Upper lobe of right lung (tissue), 1 donor: ENCODE measurements around the gene KCNK5. TPM values are rescaled to one million over a fixed set of nuclear protein-coding genes. Genes with fewer than 3 reads are reported as not detected.

Experiments
- ATAC-seq: fragments of 200-7000 bp; cut with Tn5 transposase; one replicate; pipeline ENCODE4 v1.9.1; 2020; ENCODE audit warnings: mild to moderate bottlenecking, moderate library complexity
- DNase-seq: peaks from one replicate; pipeline ENCODE4 v3.0.0-alpha.2; 2020
- H3K27ac ChIP-seq: fragments of 200-600 bp; one replicate; pipeline ENCODE4 v1.8.0; 2022
- H3K27me3 ChIP-seq: fragments of 200-600 bp; one replicate; pipeline ENCODE4 v1.8.0; 2022; ENCODE audit warnings: mild to moderate bottlenecking
- H3K36me3 ChIP-seq: fragments of 200-600 bp; one replicate; pipeline ENCODE4 v1.8.0; 2022
- H3K4me1 ChIP-seq: fragments of 200-600 bp; one replicate; pipeline ENCODE4 v1.8.0; 2022
- H3K4me3 ChIP-seq: fragments of 200-600 bp; one replicate; pipeline ENCODE4 v1.8.0; 2022; ENCODE audit warnings: mild to moderate bottlenecking
- H3K9me3 ChIP-seq: fragments of 200-600 bp; one replicate; pipeline ENCODE4 v1.8.0; 2022
- intact Hi-C: fragments of 100-400 bp; cut with DNase I; formaldehyde crosslinking; loops from one replicate; pipeline ENCODE4 v1.11.0; 2022
- total RNA-seq: library from RNA; stranded (reverse); fragmentation: NEBNext Ultra II Directional; extraction: Animal tissue kit (Norgen Biotek cat#: 25700); gene quantifications from one replicate; pipeline ENCODE4 v1.2.1, GENCODE V29; 2021
- TF ChIP-seq, protein P1 (sequence below): fragments of 200-600 bp; IDR thresholded peaks from one replicate; pipeline ENCODE4 v1.8.0; 2022; ENCODE audit warnings: antibody characterized with exemption
- donor health status: DM: no; HTN: yes; CAD: no; lungs with severe emphysema.

The KCNK5 gene
- total RNA-seq, 1 donor from 2014 or later: 10.0 TPM

DNA sequence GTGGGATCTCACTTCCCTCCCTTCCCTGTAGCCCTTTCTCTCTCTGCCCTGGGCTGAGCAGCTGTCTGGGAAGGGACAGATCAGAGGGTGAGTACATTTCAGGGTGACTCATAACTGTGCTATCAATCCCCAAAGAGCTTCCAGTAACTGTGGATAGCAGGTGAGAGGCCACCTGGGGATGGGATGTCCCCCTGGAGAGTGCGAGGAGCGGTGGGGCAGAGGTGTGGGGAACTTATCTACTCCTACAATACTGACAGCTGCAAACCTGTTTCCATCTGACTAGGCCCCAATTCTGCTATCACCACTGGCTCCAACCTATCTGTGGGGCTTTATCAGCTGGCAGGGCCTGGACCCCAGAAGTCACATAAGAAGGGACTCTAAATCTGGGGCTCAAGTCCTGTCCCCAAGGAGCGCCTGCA lies 32.6 kb downstream of the KCNK5 start:
- Histone ChIP-seq H3K27ac (no peak overlapping the region), H3K4me3 (no peak overlapping the region), H3K9me3 (no peaks in the 10 kb centered on the region), H3K4me1 (peaks cover 5% of the 10 kb centered on the region), H3K36me3 (peaks cover 12% of the 10 kb centered on the region), H3K27me3 (no peaks in the 10 kb centered on the region)
- TF ChIP-seq, protein P1, sequence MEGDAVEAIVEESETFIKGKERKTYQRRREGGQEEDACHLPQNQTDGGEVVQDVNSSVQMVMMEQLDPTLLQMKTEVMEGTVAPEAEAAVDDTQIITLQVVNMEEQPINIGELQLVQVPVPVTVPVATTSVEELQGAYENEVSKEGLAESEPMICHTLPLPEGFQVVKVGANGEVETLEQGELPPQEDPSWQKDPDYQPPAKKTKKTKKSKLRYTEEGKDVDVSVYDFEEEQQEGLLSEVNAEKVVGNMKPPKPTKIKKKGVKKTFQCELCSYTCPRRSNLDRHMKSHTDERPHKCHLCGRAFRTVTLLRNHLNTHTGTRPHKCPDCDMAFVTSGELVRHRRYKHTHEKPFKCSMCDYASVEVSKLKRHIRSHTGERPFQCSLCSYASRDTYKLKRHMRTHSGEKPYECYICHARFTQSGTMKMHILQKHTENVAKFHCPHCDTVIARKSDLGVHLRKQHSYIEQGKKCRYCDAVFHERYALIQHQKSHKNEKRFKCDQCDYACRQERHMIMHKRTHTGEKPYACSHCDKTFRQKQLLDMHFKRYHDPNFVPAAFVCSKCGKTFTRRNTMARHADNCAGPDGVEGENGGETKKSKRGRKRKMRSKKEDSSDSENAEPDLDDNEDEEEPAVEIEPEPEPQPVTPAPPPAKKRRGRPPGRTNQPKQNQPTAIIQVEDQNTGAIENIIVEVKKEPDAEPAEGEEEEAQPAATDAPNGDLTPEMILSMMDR: no peak
- ATAC-seq: no peak
- DNase-seq: no peak
- intact Hi-C loops: no loop called here

DNA sequence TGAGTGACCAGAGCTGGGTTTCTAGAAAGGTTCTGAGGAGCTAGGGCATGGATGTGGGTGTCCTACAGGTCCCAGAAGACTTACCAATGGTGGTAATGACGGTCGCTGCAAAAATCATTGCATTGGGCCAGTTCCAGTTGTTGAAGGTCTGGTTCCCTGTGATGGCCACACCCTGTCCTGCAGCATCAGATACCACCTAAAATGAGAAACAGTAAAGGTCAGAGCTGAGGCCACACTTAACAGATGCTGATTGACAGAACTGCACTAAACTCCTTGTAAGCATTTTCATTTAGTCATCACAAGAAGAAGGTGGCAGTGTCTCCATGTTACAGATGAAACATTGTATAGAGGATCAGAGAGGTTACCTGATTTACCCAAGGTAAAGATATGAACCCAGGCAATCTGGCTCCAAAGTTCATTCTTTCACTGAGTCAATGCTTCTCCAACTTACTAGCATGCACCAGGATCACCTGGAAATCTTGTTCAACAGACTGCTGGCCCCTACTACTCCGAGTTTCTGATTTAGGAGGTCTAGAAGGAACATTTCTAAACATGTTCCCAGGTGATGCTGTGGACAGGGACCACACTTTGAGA lies 33.4 kb downstream of the KCNK5 start:
- DNase-seq (no peak), ATAC-seq (no peak)
- Histone ChIP-seq H3K27ac (no peak overlapping the region), H3K4me3 (no peak overlapping the region), H3K9me3 (no peaks in the 10 kb centered on the region), H3K4me1 (peaks cover 4% of the 10 kb centered on the region), H3K36me3 (peaks cover 16% of the 10 kb centered on the region), H3K27me3 (no peaks in the 10 kb centered on the region)
- TF ChIP-seq, protein P1: no peak
- intact Hi-C loops: no loop called here

DNA sequence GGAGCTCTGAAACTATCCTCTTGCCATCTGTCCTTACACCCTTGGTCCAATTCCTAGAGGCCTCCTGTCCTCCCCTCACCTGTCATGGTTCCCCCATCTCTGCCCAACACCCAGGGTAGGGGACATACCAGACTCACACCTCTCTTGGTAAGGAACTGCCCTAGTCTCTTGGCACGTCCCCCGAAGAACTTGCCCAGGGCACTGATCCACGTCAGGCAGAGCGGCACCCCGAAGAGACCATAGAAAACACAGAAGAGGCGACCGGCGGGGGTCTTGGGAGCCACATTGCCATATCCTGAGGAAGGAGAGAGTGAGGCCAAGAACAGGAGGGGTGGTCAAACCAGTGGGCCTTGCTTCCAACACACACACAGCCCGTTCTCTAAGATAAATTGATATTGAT lies 34.8 kb downstream of the KCNK5 start:
- H3K27ac ChIP-seq: no peak overlapping the region
- H3K27me3 ChIP-seq: no peaks in the 10 kb centered on the region
- H3K9me3 ChIP-seq: no peaks in the 10 kb centered on the region
- TF ChIP-seq, protein P1: no peak
- ATAC-seq (no peak), DNase-seq (no peak)
- H3K36me3 ChIP-seq: peaks cover 21% of the 10 kb centered on the region
- H3K4me3 ChIP-seq: no peak overlapping the region
- intact Hi-C loops: no loop called here
- peaks cover 9% of the 10 kb centered on the region for H3K4me1 ChIP-seq

DNA sequence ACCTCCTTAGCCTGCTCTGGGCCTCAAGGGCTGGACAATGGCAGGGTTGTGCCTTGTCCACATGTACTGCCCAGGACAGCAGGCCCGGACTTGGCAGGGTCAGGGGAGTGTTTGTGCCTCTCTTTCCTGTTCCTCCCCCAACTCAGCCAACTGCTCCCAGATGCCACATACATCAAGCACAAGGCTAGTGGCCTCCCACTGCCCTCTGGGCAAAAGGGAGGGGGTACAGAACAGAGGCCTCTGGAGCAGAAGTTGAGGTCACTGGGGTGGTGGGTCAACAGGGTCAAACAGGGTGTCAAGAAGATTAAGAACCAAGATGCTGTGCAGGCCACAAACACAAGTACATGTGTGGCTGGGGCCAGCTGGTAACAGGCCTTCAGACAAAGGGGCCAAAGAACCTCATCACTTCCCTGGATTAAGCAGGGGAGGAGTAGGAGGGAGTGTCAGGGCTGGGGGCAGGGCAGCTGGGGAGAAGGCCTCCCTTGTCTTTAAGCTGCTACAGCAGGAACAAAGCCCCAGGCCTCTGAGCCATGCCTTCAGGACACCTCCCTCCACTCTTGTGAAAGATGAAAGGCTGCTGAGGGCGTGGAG lies 36.0 kb downstream of the KCNK5 start:
- DNase-seq (no peak), ATAC-seq (no peak)

DNA sequence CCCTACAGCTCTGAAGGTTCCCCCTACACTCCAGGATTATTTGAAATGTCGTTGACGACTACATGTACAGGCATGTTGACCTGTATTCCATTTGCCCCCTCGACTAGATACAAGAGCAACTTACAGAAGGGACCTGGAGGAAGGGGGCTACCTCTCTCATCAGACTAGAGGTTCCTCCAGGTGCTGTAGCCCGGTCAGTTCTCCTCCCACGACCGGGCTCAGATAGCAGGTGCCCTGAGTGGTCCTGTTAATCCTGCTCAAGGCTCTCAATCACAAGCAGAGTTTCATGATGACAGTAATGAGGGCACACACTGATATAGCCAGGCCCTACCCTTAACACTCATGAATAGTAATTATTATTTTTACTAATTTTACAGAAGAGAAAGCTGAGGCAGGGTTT lies 36.5 kb downstream of the KCNK5 start:
- Histone ChIP-seq H3K27me3 (no peaks in the 10 kb centered on the region), H3K4me3 (no peak overlapping the region), H3K36me3 (peaks cover 21% of the 10 kb centered on the region), H3K9me3 (no peaks in the 10 kb centered on the region), H3K27ac (no peak overlapping the region), H3K4me1 (peaks cover 9% of the 10 kb centered on the region)
- intact Hi-C loops: no loop called here
- no peak for ATAC-seq
- TF ChIP-seq, protein P1: no peak
- DNase-seq: no peak

More for the DNA sequence above, 36.0 kb downstream of the KCNK5 start:
- intact Hi-C loops: no loop called here
- H3K4me1 ChIP-seq: peaks cover 9% of the 10 kb centered on the region
- no peak overlapping the region for H3K4me3 ChIP-seq
- TF ChIP-seq, protein P1: no peak
- no peaks in the 10 kb centered on the region for H3K9me3 ChIP-seq
- peaks cover 21% of the 10 kb centered on the region for H3K36me3 ChIP-seq
- no peak overlapping the region for H3K27ac ChIP-seq
- H3K27me3 ChIP-seq: no peaks in the 10 kb centered on the region
